UCSD-AML1 (cell line): ENCODE data around the gene RBM10.

ENCODE experiments used
- DNase-seq: peaks from one replicate; lab custom pipeline; 2025; ENCODE audit not compliant: unreplicated experiment; lab: John Stamatoyannopoulos, UW

The RBM10 gene

GRCh38 chrX:47176101-47176740 is 31.2 kb downstream of the RBM10 start:
- no peak for DNase-seq

- no peak for DNase-seq
These were observed 32.1 kb downstream of the RBM10 start for GRCh38 chrX:47177079-47177478.

- no peak for DNase-seq
These were observed 33.3 kb downstream of the RBM10 start for GRCh38 chrX:47178337-47178736.

- no peak for DNase-seq
These were observed 34.4 kb downstream of the RBM10 start for GRCh38 chrX:47179221-47179927.

- DNase-seq, result no peak
These were observed 34.9 kb downstream of the RBM10 start for GRCh38 chrX:47179928-47180255.

GRCh38 chrX:47180346-47180745 is 35.3 kb downstream of the RBM10 start:
- no peak for DNase-seq

- no peak for DNase-seq
These were observed 36.3 kb downstream of the RBM10 start for GRCh38 chrX:47181301-47181700.

- no peak for DNase-seq
These were observed 37.2 kb downstream of the RBM10 start for GRCh38 chrX:47182106-47182700.

- no peak for DNase-seq
These were observed 39.5 kb downstream of the RBM10 start for GRCh38 chrX:47184486-47184885.

- DNase-seq, result no peak
These were observed 40.2 kb downstream of the RBM10 start for GRCh38 chrX:47185241-47185640.

- DNase-seq, result no peak
These were observed 41.2 kb downstream of the RBM10 start for GRCh38 chrX:47186096-47186740.

- DNase-seq, result no peak
These were observed 42.2 kb downstream of the RBM10 start for GRCh38 chrX:47187106-47187677.

- no peak for DNase-seq
These were observed 44.9 kb downstream of the RBM10 start for GRCh38 chrX:47189906-47190305.

- DNase-seq, result peak; percentile 84
These were observed 45.6 kb downstream of the RBM10 start for GRCh38 chrX:47190445-47191269.

- DNase-seq, result peak; percentile 32
These were observed 46.3 kb downstream of the RBM10 start for GRCh38 chrX:47191331-47191730.

GRCh38 chrX:47191806-47192401 is 46.9 kb downstream of the RBM10 start:
- no peak for DNase-seq

- DNase-seq, result peak; percentile 96
These were observed 48.6 kb downstream of the RBM10 start, which contains the start of gene UBA1 for GRCh38 chrX:47193475-47194193. UBA1 (plus strand) TSS chrX:47193829; CDS start chrX:47198803, 4,974 bp downstream.

- no peak for DNase-seq
These were observed 49.3 kb downstream of the RBM10 start for GRCh38 chrX:47194194-47194787.

GRCh38 chrX:47196098-47196497 is 51.1 kb downstream of the RBM10 start:
- no peak for DNase-seq
